C4-2B (cell line): Measurements from ENCODE around the gene FAM13C.

Experiments
- ZFX ChIP-seq: fragments of 450-650 bp; IDR thresholded peaks from 2 replicates; pipeline ENCODE4 v1.6.1; 2017
- TF ChIP-seq, protein P1 (sequence below): fragments of 450-650 bp; conservative IDR thresholded peaks from 2 replicates; pipeline ENCODE4 v1.5.1; 2017; ENCODE audit warnings: mild to moderate bottlenecking

DNA sequence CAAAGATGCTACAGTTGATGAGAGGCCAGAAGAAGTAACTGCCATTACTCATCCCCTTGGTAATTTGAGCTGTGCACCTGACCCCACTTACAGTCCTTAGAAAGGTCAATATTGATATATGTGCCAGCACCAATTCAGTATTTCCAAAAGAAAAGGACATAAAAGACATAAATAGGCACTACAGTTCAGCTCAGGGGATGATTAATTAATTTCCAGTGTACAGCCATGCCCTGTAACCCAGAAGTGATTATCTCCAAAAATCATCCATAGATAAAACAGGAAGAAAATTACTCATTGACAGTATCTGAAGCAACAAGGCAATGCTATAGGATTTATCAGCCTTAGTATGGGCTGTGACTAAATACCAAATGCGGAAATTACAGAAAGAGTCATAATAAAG, 103.5 kb downstream of the FAM13C start:
- TF ChIP-seq, protein P1, sequence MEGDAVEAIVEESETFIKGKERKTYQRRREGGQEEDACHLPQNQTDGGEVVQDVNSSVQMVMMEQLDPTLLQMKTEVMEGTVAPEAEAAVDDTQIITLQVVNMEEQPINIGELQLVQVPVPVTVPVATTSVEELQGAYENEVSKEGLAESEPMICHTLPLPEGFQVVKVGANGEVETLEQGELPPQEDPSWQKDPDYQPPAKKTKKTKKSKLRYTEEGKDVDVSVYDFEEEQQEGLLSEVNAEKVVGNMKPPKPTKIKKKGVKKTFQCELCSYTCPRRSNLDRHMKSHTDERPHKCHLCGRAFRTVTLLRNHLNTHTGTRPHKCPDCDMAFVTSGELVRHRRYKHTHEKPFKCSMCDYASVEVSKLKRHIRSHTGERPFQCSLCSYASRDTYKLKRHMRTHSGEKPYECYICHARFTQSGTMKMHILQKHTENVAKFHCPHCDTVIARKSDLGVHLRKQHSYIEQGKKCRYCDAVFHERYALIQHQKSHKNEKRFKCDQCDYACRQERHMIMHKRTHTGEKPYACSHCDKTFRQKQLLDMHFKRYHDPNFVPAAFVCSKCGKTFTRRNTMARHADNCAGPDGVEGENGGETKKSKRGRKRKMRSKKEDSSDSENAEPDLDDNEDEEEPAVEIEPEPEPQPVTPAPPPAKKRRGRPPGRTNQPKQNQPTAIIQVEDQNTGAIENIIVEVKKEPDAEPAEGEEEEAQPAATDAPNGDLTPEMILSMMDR: no peak
- no peak for TF ChIP-seq ZFX
